HepG2 (cell line): ENCODE measurements around the gene ELAC1. TPM values are rescaled to one million over a fixed set of nuclear protein-coding genes. Genes with fewer than 3 reads are reported as not detected.

Source experiments
- DMAP1 ChIP-seq: IDR thresholded peaks from 2 replicates; pipeline ENCODE4 v1.6.1; 2016
- EEA1 ChIP-seq: sonication (generic); formaldehyde crosslinking; IDR thresholded peaks from 2 replicates; pipeline ENCODE4 v1.5.1; 2020; ENCODE audit warnings: mild to moderate bottlenecking, missing genetic modification reagents, borderline replicate concordance
- ELF4 ChIP-seq: sonication (generic); formaldehyde crosslinking; IDR thresholded peaks from 2 replicates; pipeline ENCODE4 v1.5.0; 2020; ENCODE audit warnings: missing genetic modification reagents, mild to moderate bottlenecking, moderate library complexity, borderline replicate concordance
- HOXA7 ChIP-seq: sonication (generic); formaldehyde crosslinking; IDR thresholded peaks from 2 replicates; pipeline ENCODE4 v1.8.1; 2022; ENCODE audit warnings: mild to moderate bottlenecking, missing genetic modification reagents, moderate library complexity
- KLF12 ChIP-seq: sonication (generic); formaldehyde crosslinking; IDR thresholded peaks from 2 replicates; pipeline ENCODE4 v1.4.0; 2020; ENCODE audit warnings: missing genetic modification reagents, borderline replicate concordance
- SIX4 ChIP-seq: sonication (generic); formaldehyde crosslinking; IDR thresholded peaks from 2 replicates; pipeline ENCODE4 v1.4.0; 2020; ENCODE audit warnings: missing genetic modification reagents
- XRCC5 ChIP-seq: fragments of 200-400 bp; formaldehyde crosslinking; optimal IDR thresholded peaks from 2 replicates; pipeline ENCODE3; 2017; ENCODE audit warnings: mild to moderate bottlenecking, low read length
- ZFP62 ChIP-seq: sonication (generic); formaldehyde crosslinking; IDR thresholded peaks from 2 replicates; pipeline ENCODE4 v1.4.0; 2020; ENCODE audit warnings: missing genetic modification reagents
- ZMAT3 ChIP-seq: sonication (generic); formaldehyde crosslinking; conservative IDR thresholded peaks from 2 replicates; pipeline ENCODE4 v1.7.0; 2021; ENCODE audit warnings: missing genetic modification reagents
- ZNF282 ChIP-seq: fragments of 450-650 bp; IDR thresholded peaks from 2 replicates; pipeline ENCODE4 v1.6.1; 2018; ENCODE audit not compliant: partially characterized antibody
- ZNF564 ChIP-seq: sonication (generic); formaldehyde crosslinking; IDR thresholded peaks from 2 replicates; pipeline ENCODE4 v1.8.1; 2023; ENCODE audit warnings: mild to moderate bottlenecking, missing genetic modification reagents
- ZNF709 ChIP-seq: sonication (generic); formaldehyde crosslinking; IDR thresholded peaks from 2 replicates; pipeline ENCODE4 v1.5.0; 2020; ENCODE audit warnings: mild to moderate bottlenecking, missing genetic modification reagents
- polyA plus RNA-seq, 8 experiments: library from polyadenylated mRNA; depleted of rRNA in 3 of 8; stranded (reverse) in 7 of 8; unstranded in 1 of 8; fragments of >200 nt; fragmentation: Illumina TruSeq in 4 of 8; extraction: Trizol in 4 of 8; gene quantifications; 2 replicates each; pipeline versions ENCODE4 v1.2.1 to v1.2.3, GENCODE V29; 2011 to 2016; ENCODE audit warnings: low read depth in 4 of 8, missing spikeins in 1 of 8, mixed read lengths in 1 of 8; ENCODE audit not compliant: insufficient read depth in 1 of 8
- total RNA-seq, 5 experiments: library from RNA; depleted of rRNA; stranded (reverse); fragments of >200 nt; fragmentation: Illumina TruSeq; extraction: Trizol; gene quantifications; 2 replicates each; pipeline ENCODE4 v1.2.3, GENCODE V29; 2016; ENCODE audit warnings: low read depth in 1 of 5
- TF ChIP-seq, protein P1 (sequence below): IDR thresholded peaks from 2 replicates; pipeline ENCODE4 v1.6.1; 2016; ENCODE audit warnings: low read depth
- TF ChIP-seq, protein P2 (sequence below): sonication (generic); formaldehyde crosslinking; IDR thresholded peaks from 2 replicates; pipeline ENCODE4 v1.4.0; 2020; ENCODE audit warnings: missing genetic modification reagents
- TF ChIP-seq, protein P3 (sequence below): sonication (generic); formaldehyde crosslinking; IDR thresholded peaks from 2 replicates; pipeline ENCODE4 v1.4.0; 2020; ENCODE audit warnings: missing genetic modification reagents, borderline replicate concordance
- TF ChIP-seq, protein P4 (sequence below): sonication (generic); formaldehyde crosslinking; IDR thresholded peaks from 2 replicates; pipeline ENCODE4 v1.4.0; 2020; ENCODE audit warnings: mild to moderate bottlenecking, missing genetic modification reagents

ELAC1 gene
- total and polyA plus RNA-seq, 2 of the 13 experiments (the other 11 are each of a cell fraction or from before 2014, with no cell fraction given) = 1.9 to 3.6 TPM

DNA sequence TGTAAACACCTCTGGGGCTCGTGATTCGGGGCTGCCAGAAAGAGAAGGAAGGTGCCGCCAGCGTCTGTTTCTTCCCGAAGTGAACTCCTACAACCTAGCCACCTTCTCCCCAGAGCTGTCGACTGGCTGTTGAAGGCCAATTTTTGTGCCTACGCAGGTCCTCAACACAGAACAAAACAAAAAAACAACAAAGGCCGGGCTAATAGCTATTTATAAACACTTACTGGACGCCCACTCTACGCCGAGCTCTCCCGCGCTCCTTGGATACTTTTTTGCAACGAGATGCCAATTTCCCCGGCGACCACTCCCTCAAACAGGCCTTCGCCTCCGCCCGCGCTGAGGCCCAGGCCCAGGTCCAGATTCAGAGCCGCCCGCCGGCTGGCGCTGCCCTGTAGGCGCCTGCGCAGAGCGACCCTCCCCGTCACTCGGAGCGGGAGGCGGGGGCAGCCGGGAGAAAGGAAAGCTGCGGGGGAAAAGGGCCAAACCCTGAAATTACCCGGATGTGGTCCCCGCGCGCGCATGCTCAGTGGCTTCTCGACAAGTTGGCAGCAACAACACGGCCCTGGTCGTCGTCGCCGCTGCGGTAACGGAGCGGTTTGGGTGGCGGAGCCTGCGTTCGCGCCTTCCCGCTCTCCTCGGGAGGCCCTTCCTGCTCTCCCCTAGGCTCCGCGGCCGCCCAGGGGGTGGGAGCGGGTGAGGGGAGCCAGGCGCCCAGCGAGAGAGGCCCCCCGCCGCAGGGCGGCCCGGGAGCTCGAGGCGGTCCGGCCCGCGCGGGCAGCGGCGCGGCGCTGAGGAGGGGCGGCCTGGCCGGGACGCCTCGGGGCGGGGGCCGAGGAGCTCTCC lies 62.1 kb downstream of the ELAC1 start, which contains the start of gene SMAD4 (continued):
- TF ChIP-seq, protein P1, sequence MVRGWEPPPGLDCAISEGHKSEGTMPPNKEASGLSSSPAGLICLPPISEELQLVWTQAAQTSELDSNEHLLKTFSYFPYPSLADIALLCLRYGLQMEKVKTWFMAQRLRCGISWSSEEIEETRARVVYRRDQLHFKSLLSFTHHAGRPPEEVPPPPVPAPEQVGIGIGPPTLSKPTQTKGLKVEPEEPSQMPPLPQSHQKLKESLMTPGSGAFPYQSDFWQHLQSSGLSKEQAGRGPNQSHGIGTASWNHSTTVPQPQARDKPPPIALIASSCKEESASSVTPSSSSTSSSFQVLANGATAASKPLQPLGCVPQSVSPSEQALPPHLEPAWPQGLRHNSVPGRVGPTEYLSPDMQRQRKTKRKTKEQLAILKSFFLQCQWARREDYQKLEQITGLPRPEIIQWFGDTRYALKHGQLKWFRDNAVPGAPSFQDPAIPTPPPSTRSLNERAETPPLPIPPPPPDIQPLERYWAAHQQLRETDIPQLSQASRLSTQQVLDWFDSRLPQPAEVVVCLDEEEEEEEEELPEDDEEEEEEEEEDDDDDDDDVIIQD (CRISPR knock-in tag) = 0 out of 2 replicates have a peak, but pooled peaks have one; percentile 39
- TF ChIP-seq, protein P2, sequence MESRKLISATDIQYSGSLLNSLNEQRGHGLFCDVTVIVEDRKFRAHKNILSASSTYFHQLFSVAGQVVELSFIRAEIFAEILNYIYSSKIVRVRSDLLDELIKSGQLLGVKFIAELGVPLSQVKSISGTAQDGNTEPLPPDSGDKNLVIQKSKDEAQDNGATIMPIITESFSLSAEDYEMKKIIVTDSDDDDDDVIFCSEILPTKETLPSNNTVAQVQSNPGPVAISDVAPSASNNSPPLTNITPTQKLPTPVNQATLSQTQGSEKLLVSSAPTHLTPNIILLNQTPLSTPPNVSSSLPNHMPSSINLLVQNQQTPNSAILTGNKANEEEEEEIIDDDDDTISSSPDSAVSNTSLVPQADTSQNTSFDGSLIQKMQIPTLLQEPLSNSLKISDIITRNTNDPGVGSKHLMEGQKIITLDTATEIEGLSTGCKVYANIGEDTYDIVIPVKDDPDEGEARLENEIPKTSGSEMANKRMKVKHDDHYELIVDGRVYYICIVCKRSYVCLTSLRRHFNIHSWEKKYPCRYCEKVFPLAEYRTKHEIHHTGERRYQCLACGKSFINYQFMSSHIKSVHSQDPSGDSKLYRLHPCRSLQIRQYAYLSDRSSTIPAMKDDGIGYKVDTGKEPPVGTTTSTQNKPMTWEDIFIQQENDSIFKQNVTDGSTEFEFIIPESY (CRISPR knock-in tag) = no peak
- TF ChIP-seq ELF4 (peak; percentile 41; the same call in 1 of the 2 replicates), XRCC5 (peak; percentile 51), ZFP62 (CRISPR knock-in tag) (no peak), EEA1 (CRISPR knock-in tag) (no peak), SIX4 (CRISPR knock-in tag) (peak; percentile 17; the same call in 1 of the 2 replicates), DMAP1 (CRISPR knock-in tag) (peak; percentile 83), ZMAT3 (no peak), ZNF564 (CRISPR knock-in tag) (peak; percentile 56; the same call in 1 of the 2 replicates), ZNF282 (no peak), ZNF709 (CRISPR knock-in tag) (no peak), KLF12 (peak; percentile 10; the same call in 1 of the 2 replicates), HOXA7 (CRISPR knock-in tag) (no peak)
- TF ChIP-seq, protein P3, sequence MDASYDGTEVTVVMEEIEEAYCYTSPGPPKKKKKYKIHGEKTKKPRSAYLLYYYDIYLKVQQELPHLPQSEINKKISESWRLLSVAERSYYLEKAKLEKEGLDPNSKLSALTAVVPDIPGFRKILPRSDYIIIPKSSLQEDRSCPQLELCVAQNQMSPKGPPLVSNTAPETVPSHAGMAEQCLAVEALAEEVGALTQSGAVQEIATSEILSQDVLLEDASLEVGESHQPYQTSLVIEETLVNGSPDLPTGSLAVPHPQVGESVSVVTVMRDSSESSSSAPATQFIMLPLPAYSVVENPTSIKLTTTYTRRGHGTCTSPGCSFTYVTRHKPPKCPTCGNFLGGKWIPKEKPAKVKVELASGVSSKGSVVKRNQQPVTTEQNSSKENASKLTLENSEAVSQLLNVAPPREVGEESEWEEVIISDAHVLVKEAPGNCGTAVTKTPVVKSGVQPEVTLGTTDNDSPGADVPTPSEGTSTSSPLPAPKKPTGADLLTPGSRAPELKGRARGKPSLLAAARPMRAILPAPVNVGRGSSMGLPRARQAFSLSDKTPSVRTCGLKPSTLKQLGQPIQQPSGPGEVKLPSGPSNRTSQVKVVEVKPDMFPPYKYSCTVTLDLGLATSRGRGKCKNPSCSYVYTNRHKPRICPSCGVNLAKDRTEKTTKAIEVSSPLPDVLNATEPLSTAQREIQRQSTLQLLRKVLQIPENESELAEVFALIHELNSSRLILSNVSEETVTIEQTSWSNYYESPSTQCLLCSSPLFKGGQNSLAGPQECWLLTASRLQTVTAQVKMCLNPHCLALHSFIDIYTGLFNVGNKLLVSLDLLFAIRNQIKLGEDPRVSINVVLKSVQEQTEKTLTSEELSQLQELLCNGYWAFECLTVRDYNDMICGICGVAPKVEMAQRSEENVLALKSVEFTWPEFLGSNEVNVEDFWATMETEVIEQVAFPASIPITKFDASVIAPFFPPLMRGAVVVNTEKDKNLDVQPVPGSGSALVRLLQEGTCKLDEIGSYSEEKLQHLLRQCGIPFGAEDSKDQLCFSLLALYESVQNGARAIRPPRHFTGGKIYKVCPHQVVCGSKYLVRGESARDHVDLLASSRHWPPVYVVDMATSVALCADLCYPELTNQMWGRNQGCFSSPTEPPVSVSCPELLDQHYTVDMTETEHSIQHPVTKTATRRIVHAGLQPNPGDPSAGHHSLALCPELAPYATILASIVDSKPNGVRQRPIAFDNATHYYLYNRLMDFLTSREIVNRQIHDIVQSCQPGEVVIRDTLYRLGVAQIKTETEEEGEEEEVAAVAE (CRISPR knock-in tag) = no peak
- TF ChIP-seq, protein P4, sequence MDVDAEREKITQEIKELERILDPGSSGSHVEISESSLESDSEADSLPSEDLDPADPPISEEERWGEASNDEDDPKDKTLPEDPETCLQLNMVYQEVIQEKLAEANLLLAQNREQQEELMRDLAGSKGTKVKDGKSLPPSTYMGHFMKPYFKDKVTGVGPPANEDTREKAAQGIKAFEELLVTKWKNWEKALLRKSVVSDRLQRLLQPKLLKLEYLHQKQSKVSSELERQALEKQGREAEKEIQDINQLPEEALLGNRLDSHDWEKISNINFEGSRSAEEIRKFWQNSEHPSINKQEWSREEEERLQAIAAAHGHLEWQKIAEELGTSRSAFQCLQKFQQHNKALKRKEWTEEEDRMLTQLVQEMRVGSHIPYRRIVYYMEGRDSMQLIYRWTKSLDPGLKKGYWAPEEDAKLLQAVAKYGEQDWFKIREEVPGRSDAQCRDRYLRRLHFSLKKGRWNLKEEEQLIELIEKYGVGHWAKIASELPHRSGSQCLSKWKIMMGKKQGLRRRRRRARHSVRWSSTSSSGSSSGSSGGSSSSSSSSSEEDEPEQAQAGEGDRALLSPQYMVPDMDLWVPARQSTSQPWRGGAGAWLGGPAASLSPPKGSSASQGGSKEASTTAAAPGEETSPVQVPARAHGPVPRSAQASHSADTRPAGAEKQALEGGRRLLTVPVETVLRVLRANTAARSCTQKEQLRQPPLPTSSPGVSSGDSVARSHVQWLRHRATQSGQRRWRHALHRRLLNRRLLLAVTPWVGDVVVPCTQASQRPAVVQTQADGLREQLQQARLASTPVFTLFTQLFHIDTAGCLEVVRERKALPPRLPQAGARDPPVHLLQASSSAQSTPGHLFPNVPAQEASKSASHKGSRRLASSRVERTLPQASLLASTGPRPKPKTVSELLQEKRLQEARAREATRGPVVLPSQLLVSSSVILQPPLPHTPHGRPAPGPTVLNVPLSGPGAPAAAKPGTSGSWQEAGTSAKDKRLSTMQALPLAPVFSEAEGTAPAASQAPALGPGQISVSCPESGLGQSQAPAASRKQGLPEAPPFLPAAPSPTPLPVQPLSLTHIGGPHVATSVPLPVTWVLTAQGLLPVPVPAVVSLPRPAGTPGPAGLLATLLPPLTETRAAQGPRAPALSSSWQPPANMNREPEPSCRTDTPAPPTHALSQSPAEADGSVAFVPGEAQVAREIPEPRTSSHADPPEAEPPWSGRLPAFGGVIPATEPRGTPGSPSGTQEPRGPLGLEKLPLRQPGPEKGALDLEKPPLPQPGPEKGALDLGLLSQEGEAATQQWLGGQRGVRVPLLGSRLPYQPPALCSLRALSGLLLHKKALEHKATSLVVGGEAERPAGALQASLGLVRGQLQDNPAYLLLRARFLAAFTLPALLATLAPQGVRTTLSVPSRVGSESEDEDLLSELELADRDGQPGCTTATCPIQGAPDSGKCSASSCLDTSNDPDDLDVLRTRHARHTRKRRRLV (CRISPR knock-in tag) = 0 out of 2 replicates have a peak, but pooled peaks have one; percentile 58
